Activated T-helper 1 cell treated with anti-CD3 and anti-CD28 coated beads, Interleukin-12 subunit alpha, Interleukin-12 subunit beta, Interleukin-2, Interleukin-4 antibody, amounts not matched to agents 30 ng/mL and 10 ng/mL and 1 ng/mL, durations not matched to agents 14 hours and 24 hours and 36 hours (primary cell): ENCODE results near the gene GTF2H2C. TPM values are rescaled to one million over a fixed set of nuclear protein-coding genes. Genes with fewer than 3 reads are reported as not detected.
"Not testable (repeated sequence)": the region's sequence is repeated elsewhere in the genome, so short reads cannot be mapped to it uniquely, and the experiment has no call there.

Experiments used
- DNase-seq: peaks from one replicate; pipeline ENCODE4 v3.0.0; 2021; ENCODE audit warnings: low spot score
- H3K27ac Mint-ChIP-seq: one replicate; pipeline ENCODE4 v1.8.0; 2021; ENCODE audit warnings: mild to moderate bottlenecking, mixed read lengths
- H3K27me3 Mint-ChIP-seq: one replicate; pipeline ENCODE4 v1.8.0; 2022; ENCODE audit warnings: mild to moderate bottlenecking, moderate library complexity, mixed read lengths; ENCODE audit not compliant: insufficient read depth
- H3K36me3 Mint-ChIP-seq: one replicate; pipeline ENCODE4 v1.8.0; 2021; ENCODE audit warnings: low read depth, mixed read lengths
- H3K4me1 Mint-ChIP-seq: one replicate; pipeline ENCODE4 v1.8.0; 2021; ENCODE audit warnings: low read depth, mixed read lengths
- H3K4me3 Mint-ChIP-seq: one replicate; pipeline ENCODE4 v1.8.0; 2021; ENCODE audit warnings: mild to moderate bottlenecking, moderate library complexity, mixed read lengths
- H3K9me3 Mint-ChIP-seq: one replicate; pipeline ENCODE4 v1.8.0; 2021; ENCODE audit warnings: mixed read lengths
- intact Hi-C: fragments of 100-400 bp; cut with micrococcal nuclease; formaldehyde crosslinking; loops from one replicate; pipeline ENCODE4 v1.15.1; 2024
- total RNA-seq: library from RNA; stranded (reverse); gene quantifications from 2 replicates; pipeline ENCODE4 v1.2.3, GENCODE V29; 2022

The GTF2H2C gene
- total RNA-seq, 1 donor from 2014 or later = 56.9 TPM

GRCh38 chr5:69530561-69531405 lies 29.2 kb upstream of the GTF2H2C start:
- no peak for DNase-seq
- H3K27ac Mint-ChIP-seq = no peak overlapping the region
- H3K4me3 Mint-ChIP-seq = no peak overlapping the region
- peaks cover 5% of the 10 kb centered on the region for H3K27me3 Mint-ChIP-seq
- H3K4me1 Mint-ChIP-seq = no peaks in the 10 kb centered on the region
- no peaks in the 10 kb centered on the region for H3K9me3 Mint-ChIP-seq
- H3K36me3 Mint-ChIP-seq = no peaks in the 10 kb centered on the region
- intact Hi-C loops = no loop called here

GRCh38 chr5:69531406-69531801 lies 28.6 kb upstream of the GTF2H2C start:
- Mint-ChIP-seq H3K4me3 (no peak overlapping the region), H3K27ac (no peak overlapping the region), H3K36me3 (no peaks in the 10 kb centered on the region), H3K4me1 (no peaks in the 10 kb centered on the region), H3K27me3 (peaks cover 5% of the 10 kb centered on the region), H3K9me3 (no peaks in the 10 kb centered on the region)
- DNase-seq = no peak
- intact Hi-C loops = no loop called here

DNA sequence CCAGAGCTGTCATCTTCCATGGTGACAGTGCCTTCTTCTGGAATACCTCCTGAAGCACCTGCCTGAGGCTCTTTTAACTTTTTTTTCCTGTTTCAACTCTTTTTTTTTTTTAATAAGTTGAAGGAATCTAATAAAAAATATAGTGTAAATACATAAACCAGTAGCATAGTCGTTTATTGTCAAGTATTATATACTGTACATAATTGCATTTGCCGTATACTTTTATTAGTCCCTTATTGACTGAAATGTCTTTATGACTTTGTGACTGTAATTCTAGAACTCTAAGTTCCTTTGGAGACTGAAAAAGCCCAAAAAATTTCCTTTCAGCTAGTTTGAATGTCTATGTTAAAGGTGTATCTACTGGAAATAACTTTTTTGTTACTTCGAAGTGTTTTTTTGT lies 22.1 kb upstream of the GTF2H2C start:
- H3K27ac Mint-ChIP-seq, H3K27me3 Mint-ChIP-seq, H3K9me3 Mint-ChIP-seq, H3K4me1 Mint-ChIP-seq, DNase-seq, H3K4me3 Mint-ChIP-seq, intact Hi-C loops, H3K36me3 Mint-ChIP-seq: not testable (repeated sequence)

GRCh38 chr5:69538735-69539134 lies 21.3 kb upstream of the GTF2H2C start:
- H3K27me3 Mint-ChIP-seq, H3K36me3 Mint-ChIP-seq, H3K4me3 Mint-ChIP-seq, intact Hi-C loops, DNase-seq, H3K27ac Mint-ChIP-seq, H3K4me1 Mint-ChIP-seq, H3K9me3 Mint-ChIP-seq: not testable (repeated sequence)

- H3K36me3 Mint-ChIP-seq, H3K9me3 Mint-ChIP-seq, H3K4me3 Mint-ChIP-seq, H3K27me3 Mint-ChIP-seq, intact Hi-C loops, DNase-seq, H3K27ac Mint-ChIP-seq, H3K4me1 Mint-ChIP-seq: not testable (repeated sequence)
Observed at GRCh38 chr5:69541347-69541746, 18.6 kb upstream of the GTF2H2C start.

- H3K27me3 Mint-ChIP-seq, DNase-seq, H3K9me3 Mint-ChIP-seq, intact Hi-C loops, H3K4me3 Mint-ChIP-seq, H3K4me1 Mint-ChIP-seq, H3K36me3 Mint-ChIP-seq, H3K27ac Mint-ChIP-seq: not testable (repeated sequence)
Observed at GRCh38 chr5:69542838-69543618, 17.0 kb upstream of the GTF2H2C start.

GRCh38 chr5:69544602-69545001 lies 15.4 kb upstream of the GTF2H2C start:
- H3K27ac Mint-ChIP-seq, DNase-seq, intact Hi-C loops, H3K36me3 Mint-ChIP-seq, H3K9me3 Mint-ChIP-seq, H3K4me1 Mint-ChIP-seq, H3K4me3 Mint-ChIP-seq, H3K27me3 Mint-ChIP-seq: not testable (repeated sequence)

DNA sequence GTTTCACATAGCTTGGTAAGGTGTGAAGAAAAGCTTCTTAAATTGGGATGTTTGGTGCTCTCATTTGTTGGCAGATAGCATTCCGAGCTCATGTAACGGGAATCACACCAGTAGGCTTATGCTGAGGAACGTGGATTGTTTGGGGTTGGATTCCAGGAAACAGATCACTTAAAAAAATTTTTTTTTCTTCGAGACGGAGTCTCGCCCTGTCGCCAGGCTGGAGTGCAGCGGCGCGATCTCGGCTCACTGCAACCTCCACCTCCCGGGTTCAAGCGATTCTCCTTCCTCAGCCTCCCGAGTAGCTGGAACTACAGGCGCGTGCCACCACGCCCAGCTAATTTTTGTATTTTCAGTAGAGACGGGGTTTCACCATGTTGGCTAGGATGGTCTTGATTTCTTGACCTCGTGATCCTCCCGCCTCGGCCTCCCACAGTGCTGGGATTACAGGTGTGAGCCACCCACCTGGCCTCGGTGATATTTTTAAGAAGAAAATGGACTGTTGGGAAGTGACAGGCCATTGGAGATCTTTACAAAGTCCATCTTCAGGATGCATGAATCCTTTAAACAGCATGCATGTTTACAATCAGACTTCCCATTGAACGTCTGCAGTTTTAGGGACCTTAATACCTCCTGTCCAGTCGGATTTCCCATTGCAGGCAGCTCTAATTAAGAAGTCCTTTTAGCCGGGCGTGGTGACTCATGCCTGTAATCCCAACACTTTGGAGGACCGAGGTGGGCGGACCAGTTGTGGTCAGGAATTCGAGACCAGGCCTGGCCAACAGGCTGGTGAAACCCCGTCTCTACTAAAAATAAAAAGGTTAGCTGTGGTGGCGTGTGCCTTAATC lies 818 bp downstream of the GTF2H2C start:
- H3K4me1 Mint-ChIP-seq, H3K9me3 Mint-ChIP-seq, intact Hi-C loops, H3K36me3 Mint-ChIP-seq, H3K27me3 Mint-ChIP-seq, H3K27ac Mint-ChIP-seq, DNase-seq: not testable (repeated sequence)
- H3K4me3 Mint-ChIP-seq = peak overlapping the region; percentile 73

DNA sequence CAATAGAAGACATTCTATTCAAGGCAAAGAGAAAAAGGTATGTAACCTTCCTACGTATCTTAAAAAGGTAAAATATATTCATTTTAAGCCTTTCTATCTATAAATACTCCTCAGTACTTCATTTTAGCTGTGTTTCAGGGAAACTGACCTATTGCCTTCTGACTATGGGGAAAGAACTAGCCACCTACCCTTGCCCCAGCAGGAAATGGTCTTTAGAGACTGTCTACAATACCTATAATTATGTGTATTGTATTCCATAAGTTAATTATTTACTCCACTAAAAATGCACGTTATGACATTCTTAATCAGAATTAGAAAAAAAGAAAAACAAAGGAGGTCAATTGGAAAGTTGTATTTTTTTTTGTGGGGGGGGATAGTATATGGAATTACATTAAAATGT lies 6.2 kb downstream of the GTF2H2C start:
- H3K27me3 Mint-ChIP-seq, H3K9me3 Mint-ChIP-seq, H3K36me3 Mint-ChIP-seq, H3K27ac Mint-ChIP-seq, DNase-seq, H3K4me3 Mint-ChIP-seq, H3K4me1 Mint-ChIP-seq, intact Hi-C loops: not testable (repeated sequence)

DNA sequence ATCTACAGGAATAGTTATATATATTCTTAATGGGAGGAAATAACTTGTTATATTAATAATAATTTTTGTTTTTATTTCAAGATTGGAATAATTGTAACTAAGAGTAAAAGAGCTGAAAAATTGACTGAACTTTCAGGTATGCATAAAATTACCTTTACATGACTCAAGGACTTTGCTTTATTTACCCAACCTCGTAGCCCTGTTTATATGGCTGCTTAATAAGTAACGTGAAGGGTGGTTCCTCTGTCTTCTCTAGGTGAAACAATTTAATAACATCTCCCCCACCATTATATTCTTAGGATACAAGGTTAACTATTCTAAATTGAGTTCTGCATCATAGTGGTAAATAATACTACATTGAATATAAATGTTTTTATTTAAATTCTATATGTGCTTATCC lies 8.1 kb downstream of the GTF2H2C start:
- H3K27ac Mint-ChIP-seq, H3K9me3 Mint-ChIP-seq, H3K4me3 Mint-ChIP-seq, H3K36me3 Mint-ChIP-seq, H3K4me1 Mint-ChIP-seq, DNase-seq, intact Hi-C loops, H3K27me3 Mint-ChIP-seq: not testable (repeated sequence)

GRCh38 chr5:69583356-69583755 lies 23.4 kb downstream of the GTF2H2C start:
- H3K4me1 Mint-ChIP-seq, H3K4me3 Mint-ChIP-seq, DNase-seq: not testable (repeated sequence)

DNA sequence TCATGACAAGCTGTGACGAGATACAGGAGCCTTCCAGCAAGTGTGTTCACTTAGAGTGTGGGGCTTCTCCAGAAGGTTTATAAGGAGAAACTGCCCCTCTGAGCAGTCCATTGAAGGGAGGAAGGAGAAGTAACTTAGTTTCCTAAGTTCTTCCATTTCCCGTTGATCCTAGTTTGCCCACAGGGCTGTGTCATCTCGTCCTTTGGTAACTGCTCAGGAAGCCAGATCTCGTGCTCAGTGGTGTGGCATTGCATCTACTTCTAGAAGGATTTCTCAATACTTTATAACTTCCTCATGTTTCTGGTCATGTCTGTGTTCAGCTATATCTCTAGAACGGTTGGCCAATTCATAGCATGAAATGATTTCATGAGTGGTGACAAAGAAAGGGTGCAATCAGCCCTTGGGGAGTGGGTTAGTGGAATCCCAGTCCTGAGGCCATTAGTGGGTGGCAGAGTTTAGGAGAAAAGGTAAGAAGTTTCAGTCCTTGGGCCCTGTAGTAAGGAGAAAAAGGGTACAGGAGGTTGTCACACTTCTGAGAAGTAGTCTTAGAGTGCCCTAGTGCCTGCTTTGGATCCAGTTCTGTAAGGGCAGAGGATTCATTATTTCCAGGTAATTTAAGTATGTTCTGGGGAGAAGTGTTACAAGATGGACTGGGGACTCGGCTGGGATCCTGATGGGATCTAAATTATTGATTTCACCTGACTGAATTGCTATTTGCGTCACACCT lies 36.3 kb downstream of the GTF2H2C start:
- DNase-seq, H3K36me3 Mint-ChIP-seq, H3K27me3 Mint-ChIP-seq, H3K4me3 Mint-ChIP-seq, H3K27ac Mint-ChIP-seq, intact Hi-C loops, H3K4me1 Mint-ChIP-seq, H3K9me3 Mint-ChIP-seq: not testable (repeated sequence)

More at GRCh38 chr5:69583356-69583755, 23.4 kb downstream of the GTF2H2C start:
- H3K27ac Mint-ChIP-seq, H3K9me3 Mint-ChIP-seq, H3K36me3 Mint-ChIP-seq, H3K27me3 Mint-ChIP-seq, intact Hi-C loops: not testable (repeated sequence)
